ENCODE data around the gene IL22RA2.

GRCh38 chr6:137095651-137096238, 77.7 kb downstream of the IL22RA2 start:
- TF ChIP-seq CTCF (IDR thresholded peaks at IDR 0.05) (no peak), POLR2A (IDR thresholded peaks at IDR 0.05) (no peak), POLR2AphosphoS5 (IDR thresholded peaks at IDR 0.05; ENCODE audit: insufficient read depth in 1 of 2, low read depth in 1 of 2) (no peak)
